ENCODE results near the gene CDH12.
"Not testable (repeated sequence)": the region's sequence is repeated elsewhere in the genome, so short reads cannot be mapped to it uniquely, and the experiment has no call there.

The CDH12 gene

DNA sequence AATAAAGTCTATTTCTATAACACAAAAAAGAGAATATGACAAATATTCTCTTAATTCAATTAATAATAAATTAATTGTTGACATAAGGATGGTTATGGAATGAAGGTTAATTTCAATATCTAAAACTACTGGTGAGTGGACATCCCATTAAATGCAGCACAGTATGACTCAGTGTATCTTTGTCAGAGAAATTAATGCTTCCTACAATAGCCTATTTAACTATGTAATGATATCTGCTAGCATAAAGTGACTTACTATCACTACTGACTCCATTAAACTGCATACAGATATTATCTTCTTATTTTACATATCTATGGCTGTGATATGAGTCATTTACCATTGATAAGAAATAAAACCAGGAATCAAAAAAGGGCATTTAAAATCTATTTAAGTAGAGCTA lies 298.7 kb downstream of the CDH12 start:
- no peak for DNase-seq

DNA sequence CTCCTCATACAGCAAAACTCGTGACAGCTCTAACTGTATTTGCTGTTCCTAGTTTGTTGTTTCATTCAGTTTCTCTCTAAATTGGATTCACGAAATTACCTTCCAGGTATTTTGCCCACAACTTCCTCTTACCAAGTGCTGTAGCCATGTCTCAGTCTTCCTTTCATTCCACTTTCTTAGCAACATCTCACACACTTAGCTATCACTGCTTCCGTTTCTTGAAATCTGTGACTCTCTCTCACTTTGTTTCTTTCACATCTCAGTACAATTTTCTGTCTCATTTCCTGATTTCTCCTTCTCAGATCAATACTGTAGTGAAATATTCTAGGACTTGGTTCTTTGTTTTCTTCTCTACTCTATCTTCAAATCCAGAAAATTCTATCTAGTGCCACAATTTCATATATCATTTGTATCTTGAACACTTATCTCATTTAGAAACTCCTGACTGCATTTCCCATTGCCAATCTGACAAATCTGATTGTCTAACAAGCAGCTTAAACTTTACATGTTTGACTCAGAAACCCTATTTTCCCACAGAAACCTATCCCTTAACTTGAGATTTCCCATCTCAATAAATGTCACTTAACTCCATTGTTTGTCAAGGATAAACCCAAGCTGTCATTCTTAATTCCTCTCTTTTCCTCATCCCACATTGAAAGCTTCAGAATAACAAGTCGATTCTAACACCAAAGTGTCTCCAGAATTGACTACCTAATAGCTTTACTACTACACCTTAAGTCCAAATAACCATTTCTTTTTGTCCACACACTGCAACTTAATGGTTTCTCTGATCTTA lies 303.1 kb downstream of the CDH12 start:
- DNase-seq: no peak

DNA sequence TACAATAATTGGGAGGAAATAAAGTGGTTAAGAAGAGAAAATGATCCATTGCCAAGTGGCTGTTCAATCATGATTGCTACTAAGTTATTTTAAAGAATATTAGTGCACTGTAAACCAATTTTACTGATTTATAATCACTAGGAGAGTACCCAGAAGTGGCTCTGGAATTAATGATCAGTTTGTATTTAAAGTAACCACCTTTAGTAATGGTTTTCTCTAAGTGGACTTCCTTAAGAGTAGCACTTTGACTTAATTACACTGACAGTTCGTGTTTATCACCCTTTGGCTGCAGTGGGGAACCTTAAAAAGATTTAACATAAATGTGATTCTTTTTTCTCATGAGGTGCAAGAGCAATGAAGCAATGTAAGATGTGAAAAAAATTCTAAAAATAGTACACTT lies 310.8 kb downstream of the CDH12 start:
- no peak for DNase-seq

DNA sequence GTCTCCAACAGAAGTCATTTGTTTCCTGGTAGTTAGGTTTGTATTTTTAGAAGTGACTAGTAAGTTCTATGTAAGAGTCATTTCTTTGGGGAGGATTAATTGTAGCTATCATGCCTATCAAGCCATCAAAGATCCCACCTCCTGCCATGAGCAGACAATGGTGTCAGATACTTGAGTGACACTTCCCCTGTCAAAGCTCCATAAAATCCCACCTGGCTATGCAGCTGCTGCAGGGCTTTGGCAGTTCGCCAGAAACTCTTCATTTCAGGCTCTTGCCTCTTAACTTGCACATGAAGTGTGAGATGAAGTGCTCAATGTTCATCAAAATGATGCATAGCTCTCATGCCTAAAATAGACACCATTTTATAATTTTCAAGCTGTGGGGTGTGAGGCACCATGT lies 312.1 kb downstream of the CDH12 start:
- no peak for DNase-seq

- no peak for DNase-seq
Measured at GRCh38 chr5:22539762-22540161, 313.4 kb downstream of the CDH12 start.

GRCh38 chr5:22531986-22532385 lies 321.2 kb downstream of the CDH12 start:
- no peak for DNase-seq

DNA sequence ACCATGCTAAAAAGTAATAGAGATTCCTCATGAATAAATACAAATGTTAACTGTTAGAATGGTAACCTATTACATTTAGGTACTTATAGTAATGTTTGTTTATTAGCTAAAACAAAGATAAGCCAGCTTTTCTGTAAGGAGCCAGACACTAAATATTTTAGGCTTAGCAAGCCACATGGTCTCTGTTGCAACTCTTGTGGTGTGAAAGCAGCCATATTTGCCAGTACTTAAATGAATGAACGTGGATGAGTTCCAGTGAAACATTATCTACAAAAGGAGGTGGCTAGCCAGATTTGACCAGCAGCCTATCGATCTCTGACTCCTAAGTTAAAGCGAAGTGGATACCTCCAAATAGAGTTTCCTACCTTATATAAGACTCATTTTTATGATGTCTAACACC lies 331.6 kb downstream of the CDH12 start:
- no peak for DNase-seq

- DNase-seq: not testable (repeated sequence)
Measured at GRCh38 chr5:22516497-22516896, 336.6 kb downstream of the CDH12 start.

DNA sequence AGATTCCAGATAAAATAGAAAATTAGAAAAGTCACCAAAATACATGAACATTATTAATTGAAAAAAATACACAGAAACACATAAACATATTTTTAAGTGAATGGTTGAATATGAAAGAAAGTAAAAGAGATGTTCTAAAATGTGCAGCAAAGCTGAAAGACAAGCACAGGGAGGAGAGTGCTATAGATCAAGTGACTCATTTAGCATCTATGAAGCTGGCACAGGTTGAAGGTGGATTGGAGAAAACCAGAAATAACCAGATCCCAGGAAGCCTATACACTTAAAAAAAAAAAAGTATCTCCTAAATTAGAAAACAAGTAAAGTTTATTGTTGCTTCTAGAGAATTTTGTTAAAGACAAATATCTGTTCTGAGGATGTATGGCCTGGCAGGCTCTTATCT lies 338.9 kb downstream of the CDH12 start:
- no peak for DNase-seq

DNA sequence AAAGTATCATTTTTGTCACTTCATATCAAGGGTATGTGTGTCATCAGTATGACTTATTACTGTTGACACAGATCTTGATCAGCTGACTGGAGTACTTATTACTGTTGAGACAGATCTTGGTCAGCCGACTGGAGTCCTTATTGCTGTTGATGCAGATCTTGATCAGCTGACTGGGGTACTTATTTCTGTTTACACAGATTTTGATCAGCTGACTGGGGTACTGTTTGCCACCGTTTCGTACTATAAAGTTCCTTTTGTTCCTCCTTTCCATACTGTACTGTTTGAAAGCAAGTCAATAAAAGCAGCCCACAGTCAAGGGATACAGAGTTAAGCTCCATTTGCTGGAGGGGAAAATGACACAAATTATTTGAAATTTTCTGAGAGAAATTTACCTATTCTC lies 347.3 kb downstream of the CDH12 start:
- DNase-seq: no peak

- no peak for DNase-seq
Measured at GRCh38 chr5:22504411-22504810, 348.7 kb downstream of the CDH12 start.

DNA sequence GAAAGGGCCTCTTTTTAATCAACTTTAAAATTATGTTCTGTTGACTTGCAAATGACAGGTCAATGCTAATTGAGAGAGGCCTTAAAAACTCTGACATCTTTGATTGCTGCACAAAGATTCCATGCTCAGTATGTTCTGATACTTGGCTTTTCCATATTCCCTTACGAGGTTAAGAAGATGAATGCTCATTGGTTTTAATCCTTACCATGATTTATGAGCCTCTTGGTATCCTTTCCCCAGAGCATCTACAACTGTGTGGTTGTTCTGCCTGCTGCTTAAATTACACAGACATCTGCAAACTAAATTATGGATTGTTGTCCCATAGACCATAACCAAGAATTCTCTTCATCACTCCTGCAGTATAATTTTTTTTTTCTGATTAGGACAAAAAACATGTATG lies 352.6 kb downstream of the CDH12 start:
- no peak for DNase-seq

- no peak for DNase-seq
Measured at GRCh38 chr5:22496666-22497065, 356.5 kb downstream of the CDH12 start.

DNA sequence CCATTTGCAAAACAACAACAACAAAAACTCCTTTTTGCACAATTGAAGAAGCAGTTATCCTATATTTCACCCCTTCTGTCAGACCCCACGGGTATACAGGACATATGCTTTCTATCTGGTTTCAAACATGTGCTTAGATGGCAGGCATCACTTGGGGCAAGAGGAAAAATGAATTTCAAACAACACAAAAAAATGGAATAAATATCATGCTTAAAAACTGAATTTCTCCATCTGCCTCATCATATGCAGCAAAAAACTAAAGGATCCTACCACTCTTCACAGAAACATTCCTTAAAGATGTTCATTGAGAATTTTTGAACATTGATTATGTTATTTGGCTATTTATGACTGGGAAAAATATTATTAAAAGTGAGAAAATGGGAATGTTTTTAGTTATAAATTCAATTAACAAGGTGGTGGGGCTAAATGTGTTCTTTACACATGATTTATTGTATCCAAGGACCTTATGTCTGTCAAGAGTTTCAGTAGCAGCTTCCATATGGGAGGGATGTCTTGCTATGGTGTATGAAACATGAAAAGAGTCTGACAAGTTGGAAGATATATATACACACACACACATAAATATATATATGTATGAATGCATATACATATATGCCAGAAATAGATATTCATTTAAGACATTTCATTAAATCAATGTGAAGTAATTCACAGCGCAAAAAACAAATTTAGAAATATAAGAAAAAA lies 358.0 kb downstream of the CDH12 start:
- no peak for DNase-seq

DNA sequence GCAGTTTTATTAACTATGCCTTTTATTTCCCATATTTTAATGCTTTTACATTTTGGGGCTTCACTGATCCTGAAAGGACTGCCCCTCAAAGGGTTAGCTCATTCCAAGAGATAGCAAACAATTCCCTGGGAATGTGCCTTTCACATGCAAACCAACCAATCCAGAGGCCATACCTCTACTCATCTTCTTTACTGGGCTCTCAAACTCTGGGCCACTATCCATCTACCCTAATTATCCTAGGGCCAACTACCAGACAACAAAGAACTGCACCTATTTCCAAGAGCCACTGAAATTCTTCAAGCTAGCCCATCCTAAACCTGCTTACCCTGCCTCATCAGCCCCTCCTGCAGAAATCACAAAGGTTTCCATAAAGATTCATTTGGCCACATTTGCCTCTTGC lies 364.7 kb downstream of the CDH12 start:
- DNase-seq: no peak

- DNase-seq: no peak
Measured at GRCh38 chr5:22480305-22480704, 372.8 kb downstream of the CDH12 start.

DNA sequence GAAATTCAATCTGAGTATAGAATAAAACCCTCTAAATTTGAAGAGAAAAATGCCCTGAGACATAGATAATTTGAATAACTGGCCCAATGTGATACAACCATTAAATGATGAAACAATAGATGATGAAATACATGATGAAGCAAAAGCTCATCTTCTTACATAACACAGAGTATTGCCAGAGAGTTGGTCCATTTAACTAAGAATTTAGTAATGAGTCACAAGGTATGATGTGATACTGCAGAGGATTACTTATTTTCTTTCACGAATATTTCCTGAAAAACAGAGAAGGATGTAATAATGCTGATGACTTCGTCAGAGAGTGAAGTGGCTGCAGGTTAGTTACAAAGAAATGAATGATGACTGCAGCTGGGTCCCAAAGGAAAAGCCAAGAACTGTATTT lies 379.3 kb downstream of the CDH12 start:
- no peak for DNase-seq

- no peak for DNase-seq
Measured at GRCh38 chr5:22471154-22471553, 382.0 kb downstream of the CDH12 start.

GRCh38 chr5:22470408-22470807 lies 382.7 kb downstream of the CDH12 start:
- DNase-seq: no peak

DNA sequence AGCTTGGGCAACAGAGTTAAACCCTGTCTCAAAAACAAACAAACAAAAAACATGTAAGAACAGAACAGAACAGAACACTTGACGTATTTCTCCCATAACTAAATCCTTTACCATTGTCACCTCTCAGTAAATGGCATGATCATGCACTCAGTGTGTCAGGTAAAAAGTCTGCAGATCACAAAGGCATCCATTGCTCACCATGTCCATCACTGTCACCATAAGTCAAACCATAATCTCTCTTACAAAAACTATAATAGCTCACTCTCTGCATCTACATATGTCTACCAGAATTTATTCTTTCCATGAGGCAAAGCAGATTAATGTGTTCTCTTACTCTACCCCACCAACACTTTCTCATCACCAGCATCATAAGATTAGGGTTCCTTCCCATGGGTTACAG lies 387.5 kb downstream of the CDH12 start:
- no peak for DNase-seq

- DNase-seq: no peak
Measured at GRCh38 chr5:22465177-22465576, 388.0 kb downstream of the CDH12 start.

DNA sequence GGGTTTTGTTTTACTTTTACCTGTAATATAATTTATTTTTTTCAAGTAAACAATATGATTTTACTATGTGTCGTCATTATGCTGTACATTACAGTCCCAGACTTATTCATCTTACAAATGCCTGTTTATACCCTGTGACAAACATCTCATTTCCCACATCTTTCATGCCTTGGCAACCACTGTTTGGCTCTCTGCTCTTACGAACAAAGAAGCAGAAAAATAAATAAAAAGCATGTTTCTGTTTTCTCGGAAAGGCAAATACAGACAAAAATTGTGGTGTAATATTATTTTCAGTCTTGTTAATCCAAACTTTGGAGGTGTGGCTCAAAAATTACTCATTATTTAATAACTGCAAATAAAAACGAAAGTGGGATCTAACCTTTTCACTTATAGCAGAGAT lies 393.0 kb downstream of the CDH12 start:
- DNase-seq: no peak

DNA sequence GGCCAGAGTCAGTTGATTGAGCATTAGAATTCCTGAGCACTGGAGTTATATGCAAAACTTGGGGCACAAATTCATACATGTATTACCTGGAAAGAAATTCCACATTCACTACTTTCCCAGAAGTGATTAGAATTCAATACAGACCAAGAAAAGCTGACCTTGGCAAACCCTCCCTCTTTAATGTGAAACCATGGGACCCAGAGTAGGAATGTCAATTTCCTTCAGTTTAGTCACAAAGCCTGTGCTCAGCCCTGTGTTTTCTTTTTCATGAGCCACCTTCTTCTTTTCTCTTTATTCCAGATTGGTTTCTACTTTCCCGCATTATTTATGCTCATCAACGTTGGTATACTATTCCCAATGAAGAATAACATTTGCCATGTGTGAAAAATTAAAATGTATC lies 420.2 kb downstream of the CDH12 start:
- DNase-seq: no peak

DNA sequence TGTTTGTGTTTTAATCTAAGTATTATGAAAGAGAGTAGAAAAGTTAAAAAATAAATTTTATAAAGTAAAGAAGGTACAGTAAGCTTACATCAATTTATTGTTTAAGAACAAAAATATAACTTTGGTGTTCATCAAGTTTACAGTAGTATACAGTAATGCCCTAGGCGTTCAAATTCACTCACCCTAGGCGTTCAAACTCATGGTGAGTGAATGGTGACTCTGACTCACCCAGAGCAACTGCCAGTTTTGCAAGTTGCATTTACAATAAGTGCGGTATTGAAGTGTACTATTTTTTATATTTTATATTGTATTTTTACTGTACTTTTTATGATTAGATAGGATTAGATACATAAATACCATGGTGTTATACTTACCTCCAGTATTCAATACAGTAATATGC lies 421.3 kb downstream of the CDH12 start:
- DNase-seq: no peak

GRCh38 chr5:22431406-22431805 lies 421.7 kb downstream of the CDH12 start:
- no peak for DNase-seq
